H1 (cell line): ENCODE measurements around the gene LCE2D. TPM values are rescaled to one million over a fixed set of nuclear protein-coding genes. Genes with fewer than 3 reads are reported as not detected.
"Not testable (repeated sequence)": the region's sequence is repeated elsewhere in the genome, so short reads cannot be mapped to it uniquely, and the experiment has no call there.

ENCODE experiments used
- CTCF ChIA-PET: fragments of 300-600 bp; sonication (Branson Sonifier 250); formaldehyde crosslinking; loops from one replicate; lab custom pipeline; 2021; ENCODE audit not compliant: partially characterized antibody; lab: Charles Lee
- POLR2A ChIA-PET: fragments of 300-600 bp; sonication (Branson Sonifier 250); formaldehyde crosslinking; loops from one replicate; lab custom pipeline; 2021; ENCODE audit warnings: inconsistent platforms; ENCODE audit not compliant: partially characterized antibody; lab: Charles Lee
- DNase-seq, 2 experiments: peaks; one replicate each; pipeline versions ENCODE4 v3.0.0 to v3.0.0-alpha.2; 2010 to 2022; ENCODE audit warnings: low spot score in 2 of 2, low read depth in 1 of 2, mixed read lengths in 1 of 2
- FAIRE-seq: peaks from 2 replicates; lab custom pipeline; 2011; peaks lifted over from hg19 to GRCh38; lab: Jason Lieb, UNC
- H2AFZ ChIP-seq: 2 replicates; pipeline ENCODE4 v1.8.1; 2012; ENCODE audit warnings: low read length, inconsistent platforms
- H2AK5ac ChIP-seq: 2 replicates; pipeline ENCODE4 v1.6.1; 2013; ENCODE audit warnings: low read depth, low read length
- H2BK120ac ChIP-seq: replicated peaks from 2 replicates; pipeline ENCODE3; 2013; ENCODE audit warnings: low read depth, low read length, inconsistent platforms
- H2BK12ac ChIP-seq: 2 replicates; pipeline ENCODE4 v1.6.1; 2013; ENCODE audit warnings: low read depth, low read length
- H2BK15ac ChIP-seq: 2 replicates; pipeline ENCODE4 v1.6.1; 2013; ENCODE audit warnings: low read length
- H2BK20ac ChIP-seq: 2 replicates; pipeline ENCODE4 v1.6.1; 2013; ENCODE audit warnings: low read length
- H2BK5ac ChIP-seq: 2 replicates; pipeline ENCODE4 v1.6.1; 2013; ENCODE audit warnings: low read depth, low read length
- H3K14ac ChIP-seq: 2 replicates; pipeline ENCODE4 v1.6.1; 2013; ENCODE audit warnings: inconsistent platforms; ENCODE audit not compliant: insufficient read length
- H3K18ac ChIP-seq: 2 replicates; pipeline ENCODE4 v1.6.1; 2013; ENCODE audit warnings: low read length; ENCODE audit errors: extremely low read depth
- H3K23ac ChIP-seq: 2 replicates; pipeline ENCODE4 v1.6.1; 2013; ENCODE audit warnings: inconsistent platforms; ENCODE audit not compliant: insufficient read length
- H3K23me2 ChIP-seq: 2 replicates; pipeline ENCODE4 v1.6.1; 2013; ENCODE audit warnings: low read depth, low read length
- H3K27ac ChIP-seq: 2 replicates; pipeline ENCODE4 v1.6.1; 2011; ENCODE audit warnings: low read depth, low read length, inconsistent platforms
- H3K27me3 ChIP-seq, 4 experiments: replicated peaks in 1 of 4; 1 replicate in 1 of 4; 2 replicates in 3 of 4; pipeline versions ENCODE4 v1.6.1 to v1.8.1; 2011 to 2013; ENCODE audit warnings: low read length in 3 of 4, mild to moderate bottlenecking in 3 of 4, inconsistent platforms in 2 of 4, mixed read lengths in 2 of 4, moderate library complexity in 1 of 4; ENCODE audit not compliant: control insufficient read depth in 3 of 4, insufficient read depth in 3 of 4; ENCODE audit errors: extremely low read depth in 1 of 4
- H3K36me3 ChIP-seq, 4 experiments: 2 replicates each; pipeline versions ENCODE4 v1.6.1 to v1.8.1; 2011 to 2013; ENCODE audit warnings: mild to moderate bottlenecking in 4 of 4, low read length in 3 of 4, moderate library complexity in 2 of 4, control low read depth in 1 of 4, inconsistent platforms in 1 of 4; ENCODE audit not compliant: insufficient read depth in 4 of 4, control insufficient read depth in 2 of 4
- H3K4ac ChIP-seq: replicated peaks from 2 replicates; pipeline ENCODE3; 2013; ENCODE audit warnings: low read length, low read depth, mixed read lengths, inconsistent platforms; ENCODE audit not compliant: insufficient read length
- H3K4me1 ChIP-seq, 4 experiments: replicated peaks in 1 of 4; 1 replicate in 1 of 4; 2 replicates in 3 of 4; pipeline versions ENCODE4 v1.6.1 to v1.8.1; 2011 to 2013; ENCODE audit warnings: low read length in 3 of 4, inconsistent platforms in 2 of 4, mixed read lengths in 1 of 4; ENCODE audit not compliant: insufficient read depth in 4 of 4, control insufficient read depth in 3 of 4
- H3K4me2 ChIP-seq, 2 experiments: 2 replicates each; pipeline versions ENCODE4 v1.6.1 to v1.8.1; 2011 to 2013; ENCODE audit warnings: low read depth in 2 of 2, low read length in 2 of 2, control low read depth in 1 of 2, inconsistent platforms in 1 of 2, mild to moderate bottlenecking in 1 of 2; ENCODE audit not compliant: insufficient read depth in 1 of 2
- H3K4me3 ChIP-seq, 4 experiments: fragments of 200-600, 300-600 bp in 1 of 4; sonication (generic), shearing (Covaris generic), sonication (Bioruptor Twin) in 1 of 4; 2 replicates each; pipeline versions ENCODE4 v1.5.1 to v1.8.1; 2011 to 2016; ENCODE audit warnings: low read length in 4 of 4, low read depth in 3 of 4, control low read depth in 2 of 4, inconsistent platforms in 2 of 4, mild to moderate bottlenecking in 2 of 4, mixed read lengths in 1 of 4, moderate library complexity in 1 of 4; ENCODE audit not compliant: insufficient read depth in 2 of 4; ENCODE audit errors: extremely low read depth in 1 of 4
- H3K56ac ChIP-seq: replicated peaks from 2 replicates; pipeline ENCODE3; 2013; ENCODE audit warnings: low read depth, mild to moderate bottlenecking, mixed read lengths, low read length, inconsistent platforms; ENCODE audit not compliant: insufficient read length
- H3K79me1 ChIP-seq: 2 replicates; pipeline ENCODE4 v1.6.1; 2013; ENCODE audit warnings: low read depth, low read length, control low read depth
- H3K79me2 ChIP-seq, 2 experiments: 2 replicates each; pipeline versions ENCODE4 v1.6.1 to v1.8.1; 2012 to 2013; ENCODE audit warnings: low read length in 2 of 2, mild to moderate bottlenecking in 2 of 2, inconsistent platforms in 1 of 2; ENCODE audit not compliant: insufficient read depth in 2 of 2, control insufficient read depth in 1 of 2
- H3K9ac ChIP-seq, 4 experiments: replicated peaks in 1 of 4; 1 replicate in 1 of 4; 2 replicates in 3 of 4; pipeline versions ENCODE4 v1.6.1 to v1.8.1; 2011 to 2013; ENCODE audit warnings: low read depth in 3 of 4, low read length in 3 of 4, control low read depth in 2 of 4, mild to moderate bottlenecking in 2 of 4, moderate library complexity in 2 of 4, inconsistent platforms in 1 of 4; ENCODE audit errors: extremely low read depth in 1 of 4
- H3K9me3 ChIP-seq, 2 experiments: 2 replicates each; pipeline versions ENCODE4 v1.6.1 to v1.8.1; 2012 to 2013; ENCODE audit warnings: mild to moderate bottlenecking in 2 of 2, moderate library complexity in 2 of 2, control low read depth in 1 of 2, inconsistent platforms in 1 of 2, low read depth in 1 of 2, low read length in 1 of 2, mixed read lengths in 1 of 2; ENCODE audit not compliant: insufficient read depth in 2 of 2
- H4K20me1 ChIP-seq, 2 experiments: replicated peaks in 1 of 2; 2 replicates each; pipeline versions ENCODE3 to v1.8.1; 2011 to 2013; ENCODE audit warnings: inconsistent platforms in 2 of 2, low read length in 2 of 2, mild to moderate bottlenecking in 1 of 2; ENCODE audit not compliant: insufficient read depth in 2 of 2, control insufficient read depth in 1 of 2
- H4K5ac ChIP-seq: 2 replicates; pipeline ENCODE4 v1.6.1; 2013; ENCODE audit warnings: low read length, low read depth, mixed read lengths, inconsistent platforms; ENCODE audit not compliant: insufficient read length
- H4K8ac ChIP-seq: 2 replicates; pipeline ENCODE4 v1.8.0; 2013; ENCODE audit warnings: mild to moderate bottlenecking, moderate library complexity, low read length, inconsistent platforms; ENCODE audit not compliant: insufficient read depth; ENCODE audit errors: extremely low read depth
- H4K91ac ChIP-seq: replicated peaks from 2 replicates; pipeline ENCODE3; 2013; ENCODE audit warnings: low read length, mixed read lengths, inconsistent platforms; ENCODE audit not compliant: insufficient read length
- WGBS, 2 experiments: shearing (Covaris generic) in 1 of 2; methylation state at CpG; one replicate each; pipeline versions ENCODE4 v1.1.6 to v1.1.7; 2013 to 2015; ENCODE audit warnings: low lambda C conversion rate in 2 of 2, mixed read lengths in 2 of 2, inconsistent platforms in 1 of 2, low coverage in 1 of 2, missing lambda C conversion rate in 1 of 2; ENCODE audit not compliant: insufficient replicate concordance in 2 of 2, insufficient coverage in 1 of 2, insufficient read length in 1 of 2; ENCODE audit errors: extremely low coverage in 1 of 2, missing lambda C conversion rate in 1 of 2; 5-methylcytosine and 5-hydroxymethylcytosine counted together
- polyA plus RNA-seq, 7 experiments: library from polyadenylated mRNA; depleted of rRNA in 3 of 7; stranded (reverse) in 5 of 7; unstranded in 2 of 7; fragments of >200 nt in 5 of 7; fragments of 200-250 nt in 2 of 7; gene quantifications; 1 replicate in 5 of 7; 2 replicates in 1 of 7; 4 replicates in 1 of 7; pipeline versions ENCODE4 v1.2.1 to v1.2.3, GENCODE V29; 2011 to 2013; ENCODE audit warnings: missing spikeins in 2 of 7, mixed read lengths in 2 of 7
- total RNA-seq: library from RNA; stranded (reverse); fragmentation: NEBNext Ultra II Directional; extraction: Animal tissue kit (Norgen Biotek cat#: 25700); gene quantifications from 2 replicates; pipeline ENCODE4 v1.2.1, GENCODE V29; 2021

The LCE2D gene
- total and polyA plus RNA-seq, 2 of the 8 experiments (the other 6 are each of a cell fraction or from before 2014, with no cell fraction given): not detected

DNA sequence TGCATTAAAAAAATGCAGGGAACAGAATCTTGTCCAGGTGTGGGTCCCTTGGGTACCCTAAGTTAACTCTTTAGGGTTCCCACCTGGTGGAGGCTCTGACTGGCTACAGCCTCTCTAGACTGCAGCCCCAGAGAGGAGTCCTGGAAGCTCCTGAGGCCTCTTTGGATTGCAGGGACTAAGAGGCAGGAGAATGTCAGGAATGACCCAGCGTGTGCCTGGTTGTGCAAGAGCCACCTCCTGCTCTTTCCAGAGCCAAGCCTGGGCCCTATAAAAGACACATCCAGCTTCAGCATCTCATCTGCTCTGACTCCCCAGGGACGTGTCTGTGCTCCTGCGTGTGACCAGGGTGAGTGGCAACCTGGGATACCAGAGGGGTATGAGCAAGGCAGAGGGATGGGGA, 11.8 kb downstream of the LCE2D start, which contains the start of gene LCE2C:
Gene LCE2C, plus strand, starts transcription at position 297 of the 400 bp plus-strand sequence. CDS start 737 bp downstream, outside the sequence.
- FAIRE-seq, H4K5ac ChIP-seq, H3K9ac ChIP-seq, H3K23me2 ChIP-seq, H3K79me2 ChIP-seq, POLR2A ChIA-PET, H3K4me2 ChIP-seq, H2AK5ac ChIP-seq, H3K18ac ChIP-seq, H3K27ac ChIP-seq, H4K91ac ChIP-seq, H3K23ac ChIP-seq, H3K4me1 ChIP-seq, H3K4me3 ChIP-seq, H2BK5ac ChIP-seq, H2BK20ac ChIP-seq, H3K79me1 ChIP-seq, H4K8ac ChIP-seq, H2AFZ ChIP-seq, H3K56ac ChIP-seq, H3K4ac ChIP-seq, H3K14ac ChIP-seq, H2BK120ac ChIP-seq, DNase-seq, H2BK12ac ChIP-seq, H3K36me3 ChIP-seq, H3K27me3 ChIP-seq, H2BK15ac ChIP-seq, H4K20me1 ChIP-seq: not testable (repeated sequence)
- H3K9me3 ChIP-seq: peaks cover 71 to 84% of the 10 kb centered on the region in 2 experiments
- WGBS, 2 experiments: 62% methylated on average over 3 of the region's 3 CpGs; no CpG with 5 or more reads in 1 of the 2 experiments
- CTCF ChIA-PET: interaction anchor here (0.9 kb wide), 1 partner anchor 573 kb away, joined by 3 read pairs; no protein-coding TSS in a partner anchor
